Measurements from ENCODE around the gene SIRT2. TPM values are rescaled to one million over a fixed set of nuclear protein-coding genes. Genes with fewer than 3 reads are reported as not detected.
A peak's percentile ranks its signal among the peaks of the same experiment; 100 is the strongest.

The SIRT2 gene
- total and polyA plus RNA-seq, 2 of the 8 experiments (the other 6 are each of a cell fraction or from before 2014, with no cell fraction given), result 6.5 to 10.0 TPM

DNA sequence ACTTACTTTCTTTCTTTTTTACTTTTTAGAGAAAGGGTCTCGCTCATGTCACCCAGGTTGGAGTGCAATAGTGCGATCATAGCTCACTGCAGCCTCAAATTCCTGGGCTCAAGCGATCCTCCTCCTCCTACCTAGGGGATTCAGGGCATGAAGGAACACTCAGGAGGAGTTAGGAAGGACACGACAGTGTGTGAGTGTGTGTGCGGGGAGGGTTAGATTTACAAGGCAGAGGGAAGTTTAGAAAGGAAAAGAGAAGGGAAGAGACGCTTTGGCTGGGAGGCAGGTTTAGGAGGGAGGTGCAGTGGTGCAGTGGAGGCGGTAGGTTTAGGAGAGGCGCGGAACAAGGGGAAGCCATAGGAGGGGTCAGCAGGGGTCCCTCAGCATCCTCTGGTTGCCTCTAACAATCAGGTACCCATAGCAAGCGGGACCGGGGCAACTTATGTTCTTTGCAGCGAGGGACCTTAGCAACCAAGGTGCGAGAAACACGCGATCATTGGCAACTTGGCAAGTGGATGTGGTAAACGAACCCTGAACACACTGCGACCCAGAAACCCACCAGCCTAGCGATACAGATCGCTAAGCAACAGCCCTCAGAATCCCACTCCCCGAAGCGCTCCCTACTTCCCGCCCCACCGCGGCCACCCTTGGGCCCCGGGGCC lies 501 bp downstream of the SIRT2 start:
- H4K5ac ChIP-seq (ENCODE audit: insufficient read length, low read depth, low read length), result no peak overlapping the region
- no peak overlapping the region for H2AK5ac ChIP-seq (ENCODE audit: low read depth, low read length)
- H3K18ac ChIP-seq (ENCODE audit: extremely low read depth, low read length), result no peak overlapping the region
- H3K79me1 ChIP-seq (ENCODE audit: low read depth, low read length), result no peaks in the 10 kb centered on the region; the same call in 1 of the 2 replicates
- ChIA-PET CTCF (ENCODE audit: partially characterized antibody) (interaction anchor here (0.6 to 2.9 kb wide), 2 partner anchors 12 to 31 kb away, joined by 3 to 8 read pairs; partner anchors contain the start of genes MRPS12 and SARS2), POLR2A (ENCODE audit: partially characterized antibody) (no interaction called here)
- 30% methylated on average over 24 of the region's 25 CpGs; no CpG with 5 or more reads in 1 of the 2 experiments for WGBS, 2 experiments (ENCODE audit: extremely low coverage in 1 of 2, insufficient coverage in 1 of 2, insufficient read length in 1 of 2, insufficient replicate concordance in 2 of 2, low coverage in 1 of 2, low lambda C conversion rate in 2 of 2, missing lambda C conversion rate in 1 of 2)
- peaks cover 0 to 16% of the 10 kb centered on the region in 2 experiments; a peak in 2 of 4 replicates for H3K79me2 ChIP-seq (ENCODE audit: control insufficient read depth in 1 of 2, insufficient read depth in 2 of 2, low read length in 2 of 2)
- no peak overlapping the region for H3K56ac ChIP-seq (replicated peaks; ENCODE audit: insufficient read length, low read depth, low read length)
- no peak overlapping the region for H3K4ac ChIP-seq (replicated peaks; ENCODE audit: insufficient read length, low read depth, low read length)
- H4K20me1 ChIP-seq (replicated peaks in 1 of 2; ENCODE audit: control insufficient read depth in 1 of 2, insufficient read depth in 2 of 2, low read length in 2 of 2), result no peaks in the 10 kb centered on the region
- no peak overlapping the region for H3K14ac ChIP-seq (ENCODE audit: insufficient read length)
- H4K91ac ChIP-seq (replicated peaks; ENCODE audit: insufficient read length, low read length), result no peak overlapping the region
- H3K9me3 ChIP-seq (ENCODE audit: insufficient read depth in 2 of 2, low read depth in 1 of 2, low read length in 1 of 2), result 0 out of 4 replicates have a peak, but pooled peaks cover 0 to 2% of the 10 kb centered on the region in 2 experiments
- H3K4me3 ChIP-seq (ENCODE audit: extremely low read depth in 1 of 4, insufficient read depth in 2 of 4, low read depth in 3 of 4, low read length in 4 of 4), result peak overlapping the region; percentile 74 to 90 (median 84)
- peaks cover 0 to 9% (median 4%) of the 10 kb centered on the region in 4 experiments; a peak in 3 of 7 replicates for H3K27me3 ChIP-seq (replicated peaks in 1 of 4; ENCODE audit: control insufficient read depth in 3 of 4, extremely low read depth in 1 of 4, insufficient read depth in 3 of 4, low read length in 3 of 4)
- FAIRE-seq, result no peak
- H2AFZ ChIP-seq (ENCODE audit: low read length), result peak overlapping the region; percentile 83; the same call in 1 of the 2 replicates
- H3K23me2 ChIP-seq (ENCODE audit: low read depth, low read length), result peaks cover 13% of the 10 kb centered on the region; the same call in 1 of the 2 replicates
- peak overlapping the region in 3 of 4 experiments; percentile 26 to 55 (median 29); a peak in 3 of 7 replicates for H3K9ac ChIP-seq (replicated peaks in 1 of 4; ENCODE audit: extremely low read depth in 1 of 4, low read depth in 3 of 4, low read length in 3 of 4)
- H3K23ac ChIP-seq (ENCODE audit: insufficient read length), result no peak overlapping the region
- TF ChIP-seq PHF8 (conservative IDR thresholded peaks at IDR 0.05; ENCODE audit: low read depth, low read length) (0 out of 2 replicates have a peak, but pooled peaks have one; percentile 10), KDM5A (IDR thresholded peaks at IDR 0.05; ENCODE audit: low read length) (no peak)
- no peak overlapping the region for H2BK15ac ChIP-seq (ENCODE audit: low read length)
- H2BK12ac ChIP-seq (ENCODE audit: low read depth, low read length), result no peak overlapping the region
- H3K4me1 ChIP-seq (replicated peaks in 1 of 4; ENCODE audit: control insufficient read depth in 3 of 4, insufficient read depth in 4 of 4, low read length in 3 of 4), result peaks cover 0 to 9% (median 3%) of the 10 kb centered on the region in 4 experiments; a peak in 4 of 7 replicates
- peak overlapping the region; percentile 90 to 94 for H3K4me2 ChIP-seq (ENCODE audit: insufficient read depth in 1 of 2, low read depth in 2 of 2, low read length in 2 of 2)
- no peak overlapping the region for H2BK120ac ChIP-seq (replicated peaks; ENCODE audit: low read depth, low read length)
- DNase-seq (ENCODE audit: low read depth in 1 of 2, low spot score in 2 of 2), result no peak
- H3K27ac ChIP-seq (ENCODE audit: low read depth, low read length), result no peak overlapping the region
- no peak overlapping the region for H2BK5ac ChIP-seq (ENCODE audit: low read depth, low read length)
- H4K8ac ChIP-seq (ENCODE audit: extremely low read depth, insufficient read depth, low read length), result no peak overlapping the region; the same call in 1 of the 2 replicates
- no peaks in the 10 kb centered on the region for H3K36me3 ChIP-seq (ENCODE audit: control insufficient read depth in 2 of 4, insufficient read depth in 4 of 4, low read length in 3 of 4)
- H2BK20ac ChIP-seq (ENCODE audit: low read length), result no peak overlapping the region

Measured in H1 (cell line).